ENCODE results near the gene DDX39A. TPM values are rescaled to one million over a fixed set of nuclear protein-coding genes. Genes with fewer than 3 reads are reported as not detected.
"Not testable (repeated sequence)": the region's sequence is repeated elsewhere in the genome, so short reads cannot be mapped to it uniquely, and the experiment has no call there.

Gene DDX39A
- total RNA-seq, 1 donor from 2014 or later, result 64.1 TPM

GRCh38 chr19:14385492-14385891 is 33.6 kb downstream of the DDX39A start:
- DNase-seq (ENCODE audit: low read depth in 2 of 2), result no peak

- DNase-seq (ENCODE audit: low read depth in 2 of 2), result peak; percentile 48 to 54
Observed at GRCh38 chr19:14383661-14384555, 35.2 kb downstream of the DDX39A start.

- peak in 1 of 2 donors; percentile 41 for DNase-seq (ENCODE audit: low read depth in 2 of 2)
Observed at GRCh38 chr19:14381689-14382474, 37.3 kb downstream of the DDX39A start.

- DNase-seq (ENCODE audit: low read depth in 2 of 2), result no peak
Observed at GRCh38 chr19:14379294-14380065, 39.7 kb downstream of the DDX39A start.

- DNase-seq (ENCODE audit: low read depth in 2 of 2), result no peak
Observed at GRCh38 chr19:14378890-14379289, 40.3 kb downstream of the DDX39A start.

- DNase-seq (ENCODE audit: low read depth in 2 of 2), result no peak
Observed at GRCh38 chr19:14377883-14378328, 41.2 kb downstream of the DDX39A start.

GRCh38 chr19:14375582-14376291 is 43.4 kb downstream of the DDX39A start:
- peak; percentile 21 to 83 for DNase-seq (ENCODE audit: low read depth in 2 of 2)

- no peak for DNase-seq (ENCODE audit: low read depth in 2 of 2)
Observed at GRCh38 chr19:14375055-14375581, 44.0 kb downstream of the DDX39A start.

GRCh38 chr19:14374313-14374712 is 44.8 kb downstream of the DDX39A start:
- not testable (repeated sequence) for DNase-seq (ENCODE audit: low read depth in 2 of 2)

- DNase-seq (ENCODE audit: low read depth in 2 of 2), result not testable (repeated sequence)
Observed at GRCh38 chr19:14372384-14373077, 46.6 kb downstream of the DDX39A start.

- DNase-seq (ENCODE audit: low read depth in 2 of 2), result no peak
Observed at GRCh38 chr19:14371301-14371821, 47.8 kb downstream of the DDX39A start.

GRCh38 chr19:14370940-14371280 is 48.2 kb downstream of the DDX39A start:
- no peak for DNase-seq (ENCODE audit: low read depth in 2 of 2)

- no peak for DNase-seq (ENCODE audit: low read depth in 2 of 2)
Observed at GRCh38 chr19:14370169-14370939, 48.8 kb downstream of the DDX39A start.

- no peak for DNase-seq (ENCODE audit: low read depth in 2 of 2)
Observed at GRCh38 chr19:14369399-14370168, 49.6 kb downstream of the DDX39A start.

GRCh38 chr19:14368011-14368513 is 51.1 kb downstream of the DDX39A start:
- peak; percentile 48 to 61 for DNase-seq (ENCODE audit: low read depth in 2 of 2)

- no peak for DNase-seq (ENCODE audit: low read depth in 2 of 2)
Observed at GRCh38 chr19:14367016-14367415, 52.1 kb downstream of the DDX39A start.

- DNase-seq (ENCODE audit: low read depth in 2 of 2), result peak; percentile 69 to 81
Observed at GRCh38 chr19:14366529-14366928, 52.6 kb downstream of the DDX39A start.

GRCh38 chr19:14364098-14364443 is 55.1 kb downstream of the DDX39A start:
- DNase-seq (ENCODE audit: low read depth in 2 of 2), result not testable (repeated sequence)

Data from lung microvascular endothelial cell (primary cell).